ENCODE data around the gene ZBTB49.

GRCh38 chr4:4347585-4347984, 57.5 kb downstream of the ZBTB49 start:
- TF ChIP-seq CTCF (IDR thresholded peaks at IDR 0.05), result no peak
- TF ChIP-seq POLR2A (IDR thresholded peaks at IDR 0.05), result no peak

All from esophagus squamous epithelium (tissue), 4 donors.